ENCODE results near the gene MAP3K1. TPM values are rescaled to one million over a fixed set of nuclear protein-coding genes. Genes with fewer than 3 reads are reported as not detected.

Gene MAP3K1
- total RNA-seq, 1 experiment from 2014 or later: 18.9 TPM

DNA sequence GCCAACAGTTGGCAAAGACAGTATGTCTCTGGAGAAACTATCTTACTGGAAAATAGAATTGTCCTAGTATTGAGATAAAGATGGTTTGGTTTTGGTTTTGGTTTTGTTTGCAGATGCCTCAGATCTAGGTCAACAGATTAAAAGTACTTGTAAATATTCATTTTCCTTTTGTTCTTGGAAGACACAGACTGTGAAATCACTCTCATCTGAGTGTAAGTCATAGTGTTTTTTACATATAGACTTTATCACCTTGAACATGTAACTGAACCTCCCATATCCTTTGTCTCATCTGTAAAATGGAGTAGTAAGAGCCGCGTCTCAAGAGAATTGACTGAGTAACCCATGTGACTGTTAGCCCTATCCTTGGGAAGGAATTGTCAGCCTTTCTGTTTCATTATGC, 34.3 kb downstream of the MAP3K1 start:
- no peak overlapping the region for H3K4me3 ChIP-seq (ENCODE audit: insufficient read depth, low read depth, low read length)
- no peaks in the 10 kb centered on the region for H3K27me3 ChIP-seq (ENCODE audit: control insufficient read depth, insufficient read depth, low read length)
- DNase-seq: no peak
- no peaks in the 10 kb centered on the region for H3K36me3 ChIP-seq (replicated peaks; ENCODE audit: control insufficient read depth, insufficient read depth, low read length)

GRCh38 chr5:56850423-56850822, 35.1 kb downstream of the MAP3K1 start:
- no peaks in the 10 kb centered on the region for H3K27me3 ChIP-seq (ENCODE audit: control insufficient read depth, insufficient read depth, low read length)
- no peak for DNase-seq
- no peak overlapping the region for H3K4me3 ChIP-seq (ENCODE audit: insufficient read depth, low read depth, low read length)
- no peaks in the 10 kb centered on the region for H3K36me3 ChIP-seq (replicated peaks; ENCODE audit: control insufficient read depth, insufficient read depth, low read length)

- H3K4me3 ChIP-seq (ENCODE audit: insufficient read depth, low read depth, low read length): no peak overlapping the region
- no peaks in the 10 kb centered on the region for H3K36me3 ChIP-seq (replicated peaks; ENCODE audit: control insufficient read depth, insufficient read depth, low read length)
- H3K27me3 ChIP-seq (ENCODE audit: control insufficient read depth, insufficient read depth, low read length): no peaks in the 10 kb centered on the region
- DNase-seq: no peak
Observed at GRCh38 chr5:56851258-56851941, 36.1 kb downstream of the MAP3K1 start.

- Histone ChIP-seq H3K36me3 (replicated peaks; ENCODE audit: control insufficient read depth, insufficient read depth, low read length) (no peaks in the 10 kb centered on the region), H3K27me3 (ENCODE audit: control insufficient read depth, insufficient read depth, low read length) (no peaks in the 10 kb centered on the region), H3K4me3 (ENCODE audit: insufficient read depth, low read depth, low read length) (no peak overlapping the region)
- DNase-seq: no peak
Observed at GRCh38 chr5:56852228-56853000, 37.1 kb downstream of the MAP3K1 start.

DNA sequence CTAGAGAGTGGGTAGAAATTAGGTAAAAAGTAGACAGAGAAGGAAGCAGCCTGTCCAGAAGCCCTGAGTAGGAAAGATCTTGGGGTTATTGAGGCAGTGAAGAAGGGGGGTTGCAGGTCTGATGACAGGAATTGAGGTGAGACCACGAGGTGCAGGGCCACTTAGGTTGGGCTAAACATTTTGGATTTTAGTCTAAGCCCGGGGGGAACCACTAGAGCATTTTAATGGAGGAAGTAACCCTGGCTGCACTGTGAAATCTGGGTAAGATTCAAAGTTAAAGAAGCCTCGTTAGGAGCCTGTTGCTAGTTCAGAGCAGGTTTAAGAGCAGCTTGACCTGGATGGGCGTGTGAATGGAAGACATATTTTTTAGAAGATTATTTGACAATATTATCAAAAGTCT, 38.3 kb downstream of the MAP3K1 start:
- DNase-seq: no peak
- H3K36me3 ChIP-seq (replicated peaks; ENCODE audit: control insufficient read depth, insufficient read depth, low read length): no peaks in the 10 kb centered on the region
- H3K27me3 ChIP-seq (ENCODE audit: control insufficient read depth, insufficient read depth, low read length): no peaks in the 10 kb centered on the region
- H3K4me3 ChIP-seq (ENCODE audit: insufficient read depth, low read depth, low read length): no peak overlapping the region

GRCh38 chr5:56854920-56855319, 39.6 kb downstream of the MAP3K1 start:
- no peaks in the 10 kb centered on the region for H3K36me3 ChIP-seq (replicated peaks; ENCODE audit: control insufficient read depth, insufficient read depth, low read length)
- DNase-seq: no peak
- no peaks in the 10 kb centered on the region for H3K27me3 ChIP-seq (ENCODE audit: control insufficient read depth, insufficient read depth, low read length)
- no peak overlapping the region for H3K4me3 ChIP-seq (ENCODE audit: insufficient read depth, low read depth, low read length)

- H3K36me3 ChIP-seq (replicated peaks; ENCODE audit: control insufficient read depth, insufficient read depth, low read length): no peaks in the 10 kb centered on the region
- H3K4me3 ChIP-seq (ENCODE audit: insufficient read depth, low read depth, low read length): no peak overlapping the region
- DNase-seq: no peak
- no peaks in the 10 kb centered on the region for H3K27me3 ChIP-seq (ENCODE audit: control insufficient read depth, insufficient read depth, low read length)
Observed at GRCh38 chr5:56856541-56857178, 41.3 kb downstream of the MAP3K1 start.

GRCh38 chr5:56858777-56859442, 43.6 kb downstream of the MAP3K1 start:
- no peak for DNase-seq
- Histone ChIP-seq H3K27me3 (ENCODE audit: control insufficient read depth, insufficient read depth, low read length) (no peaks in the 10 kb centered on the region), H3K36me3 (replicated peaks; ENCODE audit: control insufficient read depth, insufficient read depth, low read length) (no peaks in the 10 kb centered on the region), H3K4me3 (ENCODE audit: insufficient read depth, low read depth, low read length) (no peak overlapping the region)

DNA sequence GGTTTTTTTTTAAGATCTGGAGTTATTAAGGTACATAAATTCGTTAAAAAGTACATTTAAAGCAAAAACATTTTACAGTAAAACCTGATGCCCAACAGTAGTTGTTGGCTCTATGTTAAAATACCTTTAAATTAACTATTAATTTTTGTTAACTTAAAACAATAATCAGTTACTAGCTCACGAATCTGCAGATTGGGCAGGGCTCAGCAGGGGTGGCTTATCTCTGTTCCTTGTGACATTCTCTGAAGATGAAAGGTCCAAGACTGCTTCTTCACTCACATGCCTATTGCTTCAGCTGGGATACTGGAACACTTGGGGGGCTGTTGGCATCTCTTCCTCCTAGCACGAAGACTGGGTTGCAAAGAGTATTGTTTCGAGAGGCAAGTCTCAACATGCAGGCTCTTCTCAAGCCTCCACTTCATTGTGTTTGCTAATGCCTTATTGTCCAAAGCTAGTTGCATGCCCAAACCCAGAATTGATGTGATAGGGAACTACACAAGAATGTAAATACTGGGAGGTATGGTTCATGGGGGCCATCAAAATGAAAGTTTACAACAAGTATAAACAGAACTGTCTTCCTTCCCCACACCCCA, 46.6 kb downstream of the MAP3K1 start:
- no peak for DNase-seq
- H3K36me3 ChIP-seq (replicated peaks; ENCODE audit: control insufficient read depth, insufficient read depth, low read length): no peaks in the 10 kb centered on the region
- no peaks in the 10 kb centered on the region for H3K27me3 ChIP-seq (ENCODE audit: control insufficient read depth, insufficient read depth, low read length)
- H3K4me3 ChIP-seq (ENCODE audit: insufficient read depth, low read depth, low read length): no peak overlapping the region

- H3K4me3 ChIP-seq (ENCODE audit: insufficient read depth, low read depth, low read length): no peak overlapping the region
- no peaks in the 10 kb centered on the region for H3K36me3 ChIP-seq (replicated peaks; ENCODE audit: control insufficient read depth, insufficient read depth, low read length)
- no peaks in the 10 kb centered on the region for H3K27me3 ChIP-seq (ENCODE audit: control insufficient read depth, insufficient read depth, low read length)
- no peak for DNase-seq
Observed at GRCh38 chr5:56862909-56863308, 47.6 kb downstream of the MAP3K1 start.

GRCh38 chr5:56871777-56872176, 56.4 kb downstream of the MAP3K1 start:
- no peaks in the 10 kb centered on the region for H3K27me3 ChIP-seq (ENCODE audit: control insufficient read depth, insufficient read depth, low read length)
- H3K36me3 ChIP-seq (replicated peaks; ENCODE audit: control insufficient read depth, insufficient read depth, low read length): no peaks in the 10 kb centered on the region
- no peak for DNase-seq

GRCh38 chr5:56873056-56873455, 57.7 kb downstream of the MAP3K1 start:
- Histone ChIP-seq H3K36me3 (replicated peaks; ENCODE audit: control insufficient read depth, insufficient read depth, low read length) (no peaks in the 10 kb centered on the region), H3K27me3 (ENCODE audit: control insufficient read depth, insufficient read depth, low read length) (no peaks in the 10 kb centered on the region), H3K4me3 (ENCODE audit: insufficient read depth, low read depth, low read length) (no peak overlapping the region)
- no peak for DNase-seq

More at GRCh38 chr5:56871777-56872176, 56.4 kb downstream of the MAP3K1 start:
- H3K4me3 ChIP-seq (ENCODE audit: insufficient read depth, low read depth, low read length): no peak overlapping the region

DNA sequence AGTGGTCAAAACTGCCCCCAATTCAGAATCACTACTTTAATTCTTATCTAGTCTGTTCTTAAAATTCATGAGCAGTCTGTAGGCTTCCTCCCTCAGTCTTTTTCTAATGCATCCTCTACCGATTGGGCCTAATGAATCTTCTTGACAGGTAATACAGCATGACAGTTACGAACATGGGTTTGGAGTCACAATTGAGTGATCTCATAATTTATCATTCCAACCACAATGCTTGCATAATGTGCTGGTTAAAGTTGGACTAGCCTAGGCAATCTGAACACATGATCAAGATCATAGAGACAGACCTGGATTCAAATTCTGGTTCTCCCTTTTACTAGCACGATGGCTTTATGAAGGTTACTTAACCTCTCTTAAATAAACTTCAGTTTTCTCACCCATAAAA, 61.0 kb downstream of the MAP3K1 start:
- Histone ChIP-seq H3K4me3 (ENCODE audit: insufficient read depth, low read depth, low read length) (no peak overlapping the region), H3K27me3 (ENCODE audit: control insufficient read depth, insufficient read depth, low read length) (no peaks in the 10 kb centered on the region), H3K36me3 (replicated peaks; ENCODE audit: control insufficient read depth, insufficient read depth, low read length) (no peaks in the 10 kb centered on the region)
- no peak for DNase-seq

DNA sequence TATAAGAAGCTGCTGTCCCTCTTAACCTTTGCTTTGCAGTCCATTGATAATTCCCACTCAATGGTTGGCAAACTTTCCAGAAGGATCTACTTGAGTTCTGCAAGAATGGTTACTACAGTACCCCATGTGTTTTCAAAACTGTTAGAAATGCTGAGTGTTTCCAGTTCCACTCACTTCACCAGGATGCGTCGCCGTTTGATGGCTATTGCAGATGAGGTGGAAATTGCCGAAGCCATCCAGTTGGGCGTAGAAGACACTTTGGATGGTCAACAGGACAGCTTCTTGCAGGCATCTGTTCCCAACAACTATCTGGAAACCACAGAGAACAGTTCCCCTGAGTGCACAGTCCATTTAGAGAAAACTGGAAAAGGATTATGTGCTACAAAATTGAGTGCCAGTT, 66.2 kb downstream of the MAP3K1 start:
- Histone ChIP-seq H3K4me3 (ENCODE audit: insufficient read depth, low read depth, low read length) (no peak overlapping the region), H3K36me3 (replicated peaks; ENCODE audit: control insufficient read depth, insufficient read depth, low read length) (peaks cover 1% of the 10 kb centered on the region), H3K27me3 (ENCODE audit: control insufficient read depth, insufficient read depth, low read length) (no peaks in the 10 kb centered on the region)
- DNase-seq: no peak
